ENCODE data around the gene POLD1.

POLD1 gene

GRCh38 chr19:50371914-50372475, 12.2 kb upstream of the POLD1 start:
- H3K4me3 ChIP-seq, result no peak overlapping the region
- H3K27ac ChIP-seq, result no peak overlapping the region
- TF ChIP-seq, protein P1, sequence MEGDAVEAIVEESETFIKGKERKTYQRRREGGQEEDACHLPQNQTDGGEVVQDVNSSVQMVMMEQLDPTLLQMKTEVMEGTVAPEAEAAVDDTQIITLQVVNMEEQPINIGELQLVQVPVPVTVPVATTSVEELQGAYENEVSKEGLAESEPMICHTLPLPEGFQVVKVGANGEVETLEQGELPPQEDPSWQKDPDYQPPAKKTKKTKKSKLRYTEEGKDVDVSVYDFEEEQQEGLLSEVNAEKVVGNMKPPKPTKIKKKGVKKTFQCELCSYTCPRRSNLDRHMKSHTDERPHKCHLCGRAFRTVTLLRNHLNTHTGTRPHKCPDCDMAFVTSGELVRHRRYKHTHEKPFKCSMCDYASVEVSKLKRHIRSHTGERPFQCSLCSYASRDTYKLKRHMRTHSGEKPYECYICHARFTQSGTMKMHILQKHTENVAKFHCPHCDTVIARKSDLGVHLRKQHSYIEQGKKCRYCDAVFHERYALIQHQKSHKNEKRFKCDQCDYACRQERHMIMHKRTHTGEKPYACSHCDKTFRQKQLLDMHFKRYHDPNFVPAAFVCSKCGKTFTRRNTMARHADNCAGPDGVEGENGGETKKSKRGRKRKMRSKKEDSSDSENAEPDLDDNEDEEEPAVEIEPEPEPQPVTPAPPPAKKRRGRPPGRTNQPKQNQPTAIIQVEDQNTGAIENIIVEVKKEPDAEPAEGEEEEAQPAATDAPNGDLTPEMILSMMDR (IDR thresholded peaks at IDR 0.05), result no peak
- no peak for DNase-seq (ENCODE audit: low spot score)

DNA sequence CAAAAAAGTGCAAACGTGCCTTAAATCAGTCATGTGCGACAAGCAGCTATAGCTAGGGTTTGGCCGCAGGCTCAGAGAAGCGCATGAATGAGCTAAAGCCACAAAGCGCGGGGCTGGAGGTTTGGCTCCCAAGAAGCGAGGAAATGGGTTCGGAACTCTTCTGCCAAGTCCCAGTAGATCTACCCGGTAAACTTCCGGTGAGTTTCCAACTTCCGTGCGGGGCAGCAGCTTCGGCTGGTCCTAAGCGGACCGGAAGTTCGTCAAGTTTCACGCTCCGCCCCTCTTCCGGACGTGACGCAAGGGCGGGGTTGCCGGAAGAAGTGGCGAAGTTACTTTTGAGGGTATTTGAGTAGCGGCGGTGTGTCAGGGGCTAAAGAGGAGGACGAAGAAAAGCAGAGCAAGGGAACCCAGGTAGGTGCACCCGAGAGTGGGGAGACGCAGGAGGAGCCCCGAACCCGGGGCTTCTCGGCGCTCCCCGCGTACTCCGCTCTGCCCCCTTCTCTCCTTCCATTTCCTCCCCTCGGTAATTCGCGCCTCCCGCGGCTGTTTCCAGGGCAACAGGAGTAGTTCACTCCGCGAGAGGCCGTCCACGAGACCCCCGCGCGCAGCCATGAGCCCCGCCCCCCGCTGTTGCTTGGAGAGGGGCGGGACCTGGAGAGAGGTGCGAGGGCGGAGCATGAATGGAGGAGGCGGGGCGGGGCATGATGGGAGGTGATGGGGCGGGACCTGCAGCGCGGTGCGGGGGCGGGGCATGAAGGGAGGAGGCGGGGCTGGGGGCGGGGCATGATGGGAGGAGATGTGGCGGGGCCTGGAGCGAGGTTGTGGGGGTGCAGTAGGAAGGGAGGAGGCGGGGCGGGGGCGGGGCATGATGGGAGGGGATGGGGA, 7.7 kb upstream of the POLD1 start, which contains the start of gene NR1H2:
Gene NR1H2 (plus strand): TSS at position 292 of the 885 bp plus-strand sequence. CDS start 1,149 bp downstream, outside the sequence.
- Histone ChIP-seq H3K4me3 (peak within 1 kb of the TSS; percentile 99), H3K27ac (peak within 1 kb of the TSS; percentile 100)
- peak; percentile 96 for DNase-seq (ENCODE audit: low spot score)
- TF ChIP-seq, protein P1 (IDR thresholded peaks at IDR 0.05), result no peak

GRCh38 chr19:50377051-50377461, 7.1 kb upstream of the POLD1 start:
- TF ChIP-seq, protein P1 (IDR thresholded peaks at IDR 0.05), result no peak
- no peak for DNase-seq (ENCODE audit: low spot score)
- H3K27ac ChIP-seq, result peak overlapping the region; percentile 100
- H3K4me3 ChIP-seq, result peak overlapping the region; percentile 99

- TF ChIP-seq, protein P1 (IDR thresholded peaks at IDR 0.05), result no peak
- peak overlapping the region; percentile 100 for H3K27ac ChIP-seq
- H3K4me3 ChIP-seq, result peak overlapping the region; percentile 99
- no peak for DNase-seq (ENCODE audit: low spot score)
Observed at GRCh38 chr19:50377517-50377916, 6.6 kb upstream of the POLD1 start.

DNA sequence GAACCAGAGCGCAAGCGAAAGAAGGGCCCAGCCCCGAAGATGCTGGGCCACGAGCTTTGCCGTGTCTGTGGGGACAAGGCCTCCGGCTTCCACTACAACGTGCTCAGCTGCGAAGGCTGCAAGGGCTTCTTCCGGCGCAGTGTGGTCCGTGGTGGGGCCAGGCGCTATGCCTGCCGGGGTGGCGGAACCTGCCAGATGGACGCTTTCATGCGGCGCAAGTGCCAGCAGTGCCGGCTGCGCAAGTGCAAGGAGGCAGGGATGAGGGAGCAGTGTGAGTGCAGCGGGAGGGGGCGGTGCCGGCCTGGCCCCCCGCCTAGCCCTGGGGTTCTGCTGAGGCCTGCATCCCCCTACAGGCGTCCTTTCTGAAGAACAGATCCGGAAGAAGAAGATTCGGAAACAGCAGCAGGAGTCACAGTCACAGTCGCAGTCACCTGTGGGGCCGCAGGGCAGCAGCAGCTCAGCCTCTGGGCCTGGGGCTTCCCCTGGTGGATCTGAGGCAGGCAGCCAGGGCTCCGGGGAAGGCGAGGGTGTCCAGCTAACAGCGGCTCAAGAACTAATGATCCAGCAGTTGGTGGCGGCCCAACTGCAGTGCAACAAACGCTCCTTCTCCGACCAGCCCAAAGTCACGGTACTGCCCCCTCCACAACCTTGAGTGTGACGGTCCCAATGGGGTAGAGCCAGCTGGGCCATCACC, 5.8 kb upstream of the POLD1 start:
- no peak for DNase-seq (ENCODE audit: low spot score)
- H3K27ac ChIP-seq, result no peak overlapping the region
- TF ChIP-seq, protein P1 (IDR thresholded peaks at IDR 0.05), result no peak
- H3K4me3 ChIP-seq, result no peak overlapping the region

- DNase-seq (ENCODE audit: low spot score), result no peak
- Histone ChIP-seq H3K27ac (no peak overlapping the region), H3K4me3 (no peak overlapping the region)
- TF ChIP-seq, protein P1 (IDR thresholded peaks at IDR 0.05), result no peak
Observed at GRCh38 chr19:50378863-50379236, 5.3 kb upstream of the POLD1 start.

All from coronary artery (tissue), 2 donors.